HG03025 (cell line): ENCODE measurements around the gene MGAT4B.
A peak's percentile ranks its signal among the peaks of the same experiment; 100 is the strongest.
"Not testable (repeated sequence)": the region's sequence is repeated elsewhere in the genome, so short reads cannot be mapped to it uniquely, and the experiment has no call there.

Experiments used
- ATAC-seq: cut with Tn5 transposase; IDR thresholded peaks from one replicate; pipeline ENCODE4 v1.9.1; 2021; ENCODE audit warnings: mild to moderate bottlenecking, moderate library complexity; ENCODE audit not compliant: unreplicated experiment, low FRiP score

Gene MGAT4B

DNA sequence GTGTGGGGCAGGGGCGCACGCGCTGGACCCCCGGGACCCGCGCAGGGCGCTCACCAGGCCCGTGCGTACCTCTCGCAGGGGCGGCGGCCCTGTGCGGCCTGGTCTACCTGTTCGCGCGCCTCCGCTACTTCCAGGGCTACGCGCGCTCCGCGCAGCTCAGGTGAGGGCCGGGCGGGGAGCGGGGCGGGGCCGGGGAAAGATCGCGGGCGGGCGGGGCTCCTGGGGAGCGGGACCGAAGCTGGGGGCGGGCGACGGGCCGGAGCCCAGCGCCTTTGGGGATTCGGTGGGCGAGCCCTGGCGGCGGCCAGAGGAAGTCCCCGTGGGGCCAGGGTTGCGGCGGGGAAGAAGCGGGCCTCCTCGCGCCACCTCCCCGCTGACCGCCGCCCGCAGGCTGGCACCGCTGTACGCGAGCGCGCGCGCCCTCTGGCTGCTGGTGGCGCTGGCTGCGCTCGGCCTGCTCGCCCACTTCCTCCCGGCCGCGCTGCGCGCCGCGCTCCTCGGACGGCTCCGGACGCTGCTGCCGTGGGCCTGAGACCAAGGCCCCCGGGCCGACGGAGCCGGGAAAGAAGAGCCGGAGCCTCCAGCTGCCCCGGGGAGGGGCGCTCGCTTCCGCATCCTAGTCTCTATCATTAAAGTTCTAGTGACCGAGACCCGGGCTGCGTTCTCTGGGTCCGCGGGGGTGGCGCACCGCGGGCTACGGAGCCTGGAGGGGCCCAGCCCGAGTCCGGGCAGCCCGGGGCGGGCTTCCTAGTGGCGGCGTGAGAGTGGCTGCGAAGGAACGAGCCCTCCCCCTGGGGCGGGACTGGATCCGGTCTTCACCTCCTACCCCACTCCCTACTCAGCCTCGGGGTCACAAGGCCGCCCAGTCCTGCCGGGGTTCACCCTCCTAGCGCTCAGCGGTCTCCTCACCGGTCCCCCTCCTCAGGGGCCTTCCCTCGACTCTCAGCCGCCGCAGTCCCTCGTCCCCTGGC is 10.5 kb downstream of the MGAT4B start:
- ATAC-seq: peak; percentile 68

DNA sequence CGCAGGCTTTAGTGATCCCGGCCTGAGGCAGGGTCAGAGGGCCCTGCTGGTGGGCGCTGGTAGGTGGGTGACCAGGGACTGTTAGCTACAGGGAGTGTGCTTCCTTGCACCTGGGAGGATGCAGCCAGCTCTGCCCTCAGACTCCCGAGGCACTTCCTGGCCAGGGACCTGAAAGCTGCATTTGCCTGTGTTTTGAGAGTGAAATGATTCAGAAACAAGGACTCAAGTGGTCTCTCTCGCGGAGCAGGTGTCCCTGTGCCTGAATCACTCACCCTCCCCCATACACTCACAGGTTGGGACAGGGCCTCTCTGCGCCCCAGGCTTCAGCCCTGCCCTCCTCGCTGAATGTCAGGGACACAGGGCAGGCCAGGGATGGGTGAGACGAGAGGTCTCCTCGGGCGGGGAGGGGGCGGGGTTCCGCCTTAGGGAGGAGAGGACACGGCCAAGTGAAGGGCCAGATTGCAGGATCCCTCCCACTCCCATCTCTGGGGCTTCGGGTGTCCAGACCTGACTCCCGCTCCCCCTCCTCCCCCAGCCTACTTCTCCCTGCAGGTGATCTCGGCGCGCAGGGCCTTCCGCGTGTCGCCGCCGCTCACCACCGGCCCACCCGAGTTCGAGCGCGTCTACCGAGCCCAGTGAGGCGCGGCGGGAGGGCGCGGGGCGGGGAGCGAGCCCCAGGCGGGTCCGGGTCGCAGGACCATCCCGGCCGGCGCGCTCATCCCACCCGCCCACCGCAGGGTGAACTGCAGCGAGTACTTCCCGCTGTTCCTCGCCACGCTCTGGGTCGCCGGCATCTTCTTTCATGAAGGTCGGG is 11.4 kb downstream of the MGAT4B start:
- ATAC-seq: peak; percentile 5

DNA sequence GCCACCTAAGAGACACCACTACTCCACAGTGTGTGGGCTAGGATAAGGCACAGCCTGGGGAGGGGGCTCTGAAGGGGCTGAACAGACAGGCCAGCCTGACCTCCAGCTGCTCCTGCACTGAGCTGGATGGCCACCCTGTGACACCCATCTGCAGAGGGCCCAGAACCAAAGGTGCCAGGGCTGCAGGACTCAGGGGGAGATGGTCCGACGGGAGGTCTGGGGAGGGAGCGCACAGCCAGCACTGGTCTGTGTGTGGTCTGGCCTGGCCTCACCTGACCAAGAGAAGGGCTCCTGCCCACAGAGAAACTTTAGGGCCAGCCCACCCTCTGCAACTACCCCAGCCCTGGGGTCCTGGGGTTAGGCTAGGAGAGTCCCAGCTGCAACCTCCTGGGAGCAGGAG is 12.1 kb downstream of the MGAT4B start:
- ATAC-seq: no peak

DNA sequence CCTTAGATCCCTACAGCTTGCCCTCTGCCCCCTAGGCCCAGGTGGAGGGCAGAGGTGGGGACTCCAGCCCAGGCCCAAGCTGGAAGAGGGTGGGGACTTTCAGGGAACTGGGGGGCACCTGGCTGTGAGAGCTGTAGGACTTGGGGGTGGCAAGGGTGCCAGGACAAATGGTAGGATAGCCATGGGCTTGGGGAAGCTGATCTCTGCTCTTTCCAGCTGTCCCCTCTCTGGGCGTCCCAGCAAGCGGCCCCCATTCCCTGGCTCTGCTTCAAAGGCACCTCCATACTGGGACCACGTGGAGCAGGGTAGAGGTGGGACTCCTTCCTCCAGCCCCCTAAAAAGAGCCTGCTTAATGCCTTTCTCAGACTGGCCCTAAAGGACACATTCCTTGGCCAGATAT is 12.5 kb downstream of the MGAT4B start:
- no peak for ATAC-seq

DNA sequence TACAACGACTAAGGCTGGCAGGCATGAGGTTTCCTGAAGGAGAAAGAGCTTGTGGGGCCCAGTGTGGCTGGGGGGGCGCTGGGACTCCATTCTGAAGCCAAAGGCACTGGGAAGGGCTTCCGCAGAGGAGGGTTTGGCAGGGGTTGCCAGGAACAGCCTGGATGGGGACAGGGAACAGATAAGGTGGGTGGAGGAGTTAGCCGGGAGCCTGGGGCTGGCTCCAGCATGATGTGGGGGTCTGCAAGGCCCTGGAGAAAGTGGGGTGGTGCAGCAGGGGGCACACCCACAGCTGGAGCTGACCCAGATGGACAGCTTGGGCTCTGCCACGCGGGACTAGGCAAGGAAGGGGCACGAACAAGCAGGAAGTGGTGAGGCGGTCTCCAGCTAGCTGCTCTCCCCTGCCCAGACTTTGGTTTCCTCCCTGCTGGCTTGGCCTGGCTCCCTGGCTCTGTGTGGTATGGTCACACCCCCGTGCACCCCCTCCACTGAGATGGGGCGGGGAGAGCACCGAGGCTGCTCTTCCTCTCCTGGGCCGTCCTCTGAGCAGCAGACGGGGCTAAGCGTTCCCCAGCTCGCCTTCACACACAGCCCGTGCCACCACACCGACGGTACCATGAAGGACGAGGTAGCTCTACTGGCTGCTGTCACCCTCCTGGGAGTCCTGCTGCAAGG is 13.1 kb downstream of the MGAT4B start, which contains the start of gene LTC4S:
Gene LTC4S, plus strand, starts transcription at position 519 of the 672 bp plus-strand sequence. Its CDS starts 95 bp downstream, at position 614.
- no peak for ATAC-seq

DNA sequence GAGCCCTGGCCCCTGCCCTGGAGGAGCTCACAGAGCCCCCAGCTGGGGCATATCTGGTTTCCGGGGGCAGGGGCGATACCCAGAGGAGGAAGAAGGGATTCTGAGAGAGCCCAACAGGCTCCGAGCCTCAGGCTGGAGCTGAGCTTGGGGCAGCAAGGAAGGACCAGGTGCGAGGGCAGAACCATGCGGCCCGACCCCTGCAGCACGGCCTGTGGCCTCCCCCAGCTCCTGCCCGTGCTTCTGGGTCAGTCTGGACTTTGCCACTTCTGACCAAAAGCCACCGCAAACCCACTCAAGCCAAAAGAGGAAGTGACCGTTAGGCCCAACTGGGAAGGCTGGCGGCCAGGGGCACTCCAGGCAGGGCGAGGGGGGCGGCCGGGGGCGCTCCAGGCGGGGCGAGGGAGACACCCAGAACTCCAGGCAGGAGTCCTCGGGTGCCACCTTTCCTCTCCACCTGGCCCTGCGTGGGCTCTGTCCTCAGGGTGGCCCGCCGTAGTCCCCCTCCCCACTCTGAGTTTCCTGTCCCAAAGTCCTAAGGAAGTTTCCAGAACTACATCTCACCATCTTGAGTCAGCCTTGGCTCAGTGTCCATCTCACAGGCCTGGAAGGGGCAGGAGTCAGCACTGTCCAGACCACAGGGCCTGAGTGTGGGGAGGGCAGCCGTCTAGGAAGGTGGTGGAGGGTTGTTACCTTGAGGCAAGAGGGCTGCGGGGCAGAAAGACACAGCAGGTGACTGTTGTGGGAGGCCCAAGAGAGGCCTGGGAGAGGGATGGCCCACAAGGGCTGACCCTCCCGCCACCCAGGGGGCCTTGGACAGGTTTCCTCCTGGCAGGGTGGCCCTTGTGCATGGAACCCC is 13.8 kb downstream of the MGAT4B start:
- ATAC-seq: no peak

DNA sequence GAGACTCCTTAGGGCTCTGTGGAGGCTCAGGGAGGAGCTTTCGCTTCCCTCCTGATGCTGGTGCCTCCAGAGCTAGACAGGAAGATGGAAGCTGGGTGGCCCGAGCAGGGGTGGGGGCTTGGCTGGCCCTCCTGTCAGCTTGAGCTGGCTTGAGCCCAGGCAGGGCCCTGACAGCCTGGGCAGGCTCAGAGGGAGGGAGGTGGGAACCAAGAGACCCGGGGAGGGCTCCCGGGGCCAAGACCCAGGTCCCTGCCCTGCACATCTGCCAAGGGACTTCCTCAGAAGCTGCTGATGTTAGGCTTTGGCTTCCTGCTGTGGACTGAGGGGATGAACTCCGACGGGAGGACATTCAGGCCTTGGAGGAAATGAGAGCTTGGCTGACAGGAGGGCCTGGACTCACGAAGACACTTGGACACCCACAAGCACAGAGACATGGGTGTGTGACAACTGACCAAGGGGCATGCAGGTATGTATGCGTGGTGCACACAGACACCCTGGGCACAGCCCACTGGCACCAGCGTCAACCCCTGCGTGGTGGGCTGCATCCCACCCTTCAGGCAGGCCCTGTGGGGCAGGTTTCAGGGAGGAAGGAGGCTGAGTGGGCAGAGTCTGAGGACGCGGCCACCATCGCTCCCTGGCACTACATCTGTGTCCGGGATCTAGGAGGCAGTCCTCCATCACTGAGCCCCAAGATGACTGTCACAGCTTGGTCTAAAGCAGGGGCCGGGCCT is 14.6 kb downstream of the MGAT4B start:
- no peak for ATAC-seq

DNA sequence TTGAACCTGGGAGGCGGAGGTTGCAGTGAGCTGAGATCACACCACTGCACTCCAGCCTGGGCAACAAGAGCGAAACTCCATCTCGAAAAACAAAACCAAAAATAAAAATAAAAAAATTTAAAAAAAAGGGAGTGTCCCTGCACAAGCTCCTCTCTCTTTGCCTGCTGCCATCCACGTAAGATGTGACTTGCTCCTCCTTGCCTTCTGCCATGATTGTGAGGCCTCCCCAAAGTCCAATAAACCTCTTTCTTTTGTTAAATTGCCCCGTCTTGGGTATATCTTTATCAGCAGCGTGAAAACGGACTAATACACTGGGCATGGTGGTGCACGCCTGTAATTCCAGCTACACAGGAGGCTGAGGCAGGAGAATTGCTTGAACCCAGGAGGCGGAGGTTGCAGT is 17.4 kb downstream of the MGAT4B start:
- ATAC-seq: not testable (repeated sequence)

DNA sequence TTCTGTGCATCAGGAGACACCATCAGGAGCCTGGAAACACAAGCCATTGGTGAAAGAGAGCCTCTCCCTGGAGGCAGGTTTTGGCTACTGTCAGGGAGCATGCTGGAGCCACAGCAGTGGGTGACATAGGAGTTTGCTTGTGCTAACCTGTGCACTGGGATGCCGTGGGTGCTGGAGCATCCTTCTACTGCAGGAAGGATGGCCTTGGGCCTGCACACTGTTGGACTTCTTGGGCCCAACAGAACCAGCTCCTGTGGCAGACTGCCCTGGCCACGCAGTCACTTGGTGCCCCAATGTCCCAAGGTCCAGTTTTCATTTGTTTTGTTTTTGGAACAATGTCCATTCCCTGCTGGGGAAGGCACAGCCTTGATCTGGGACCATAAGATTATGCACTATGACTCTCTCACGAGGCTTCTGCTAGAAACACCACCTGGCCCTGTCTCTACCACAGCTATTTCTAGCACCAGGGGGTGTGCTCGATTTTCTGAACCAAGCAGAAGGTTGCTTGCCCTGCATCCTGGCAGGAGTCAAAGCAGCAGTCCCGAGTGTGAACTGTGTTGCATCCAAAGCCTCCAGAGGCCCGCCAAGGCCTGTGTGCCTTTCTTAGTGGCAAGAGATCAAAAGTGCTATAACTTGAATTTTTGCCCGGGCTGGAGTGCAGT is 18.3 kb downstream of the MGAT4B start:
- no peak for ATAC-seq

DNA sequence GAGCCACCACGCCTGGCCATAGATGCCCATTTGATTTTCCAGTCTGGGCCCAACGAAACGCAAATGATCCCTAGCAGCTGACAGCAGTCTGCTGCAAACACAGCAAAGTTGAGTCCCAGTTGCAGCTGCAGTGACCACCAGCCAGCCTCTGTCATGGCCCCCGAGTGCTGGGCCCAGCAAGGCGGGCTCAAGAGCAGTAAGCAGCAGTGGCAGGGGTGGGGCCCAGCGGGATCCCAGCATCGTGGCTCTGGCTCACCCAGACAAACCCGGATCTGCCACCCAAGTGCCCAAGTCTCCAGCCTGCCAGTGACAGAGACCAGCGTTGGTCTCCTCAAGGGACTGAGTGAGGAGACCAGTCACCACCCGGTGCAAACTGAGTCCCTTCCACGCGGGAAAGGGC is 19.8 kb downstream of the MGAT4B start:
- ATAC-seq: no peak

DNA sequence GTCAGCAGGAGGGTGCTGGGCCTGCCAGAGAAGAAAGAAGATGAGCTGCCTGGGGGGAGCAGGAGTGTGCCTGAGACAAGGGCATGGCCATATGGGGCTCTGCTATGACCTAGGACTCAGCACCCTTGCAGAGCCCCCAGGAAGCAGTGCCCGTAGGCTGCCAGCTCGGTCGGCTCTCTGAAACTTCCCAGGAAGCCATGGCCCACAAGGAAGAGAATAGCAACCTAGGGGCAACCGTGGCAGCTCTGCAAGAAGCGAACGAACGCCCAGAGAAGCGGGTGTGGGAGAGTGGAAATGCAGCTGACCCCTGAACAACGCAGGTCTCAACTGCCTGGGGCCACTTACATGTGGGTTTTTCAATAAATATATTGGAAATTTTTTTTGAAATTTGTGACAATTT is 23.5 kb downstream of the MGAT4B start:
- no peak for ATAC-seq

DNA sequence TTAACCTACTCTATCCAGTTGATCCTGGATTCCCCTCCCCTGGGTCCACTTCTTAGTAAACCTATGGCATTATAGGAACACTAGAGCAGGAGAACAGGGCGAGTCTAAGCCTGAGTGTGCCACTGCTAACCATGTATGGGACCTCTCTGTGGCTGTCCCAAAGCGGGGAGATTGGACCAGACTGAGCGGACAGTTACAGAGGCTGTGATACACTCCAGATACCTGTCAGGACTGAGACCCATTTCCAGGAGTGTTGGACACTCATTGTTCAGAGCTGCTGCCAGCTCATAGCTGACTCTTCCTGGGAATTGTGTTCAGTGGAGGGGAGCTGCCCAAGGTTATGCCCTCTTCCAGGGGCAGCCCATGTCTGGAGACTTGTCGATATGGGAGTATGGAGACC is 24.8 kb downstream of the MGAT4B start:
- no peak for ATAC-seq

DNA sequence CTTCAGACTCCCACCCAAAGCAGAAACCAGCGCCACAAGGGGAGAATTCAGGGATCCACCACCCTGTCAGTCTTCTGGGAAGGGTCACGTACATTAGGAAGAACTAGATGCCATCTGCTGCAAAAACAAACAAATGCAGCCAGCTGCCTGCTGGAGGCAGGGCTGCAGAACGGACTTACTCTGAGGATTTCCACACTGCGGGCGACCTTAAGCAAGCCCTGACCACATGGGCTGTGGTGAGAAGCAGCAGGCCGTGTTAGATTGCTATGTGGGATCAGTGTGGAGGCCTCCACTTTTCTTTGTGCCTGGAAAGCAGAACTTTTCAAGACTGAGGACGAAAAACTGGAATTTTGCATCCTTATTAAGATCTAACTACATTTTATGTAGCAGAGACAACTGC is 26.3 kb downstream of the MGAT4B start:
- ATAC-seq: no peak

DNA sequence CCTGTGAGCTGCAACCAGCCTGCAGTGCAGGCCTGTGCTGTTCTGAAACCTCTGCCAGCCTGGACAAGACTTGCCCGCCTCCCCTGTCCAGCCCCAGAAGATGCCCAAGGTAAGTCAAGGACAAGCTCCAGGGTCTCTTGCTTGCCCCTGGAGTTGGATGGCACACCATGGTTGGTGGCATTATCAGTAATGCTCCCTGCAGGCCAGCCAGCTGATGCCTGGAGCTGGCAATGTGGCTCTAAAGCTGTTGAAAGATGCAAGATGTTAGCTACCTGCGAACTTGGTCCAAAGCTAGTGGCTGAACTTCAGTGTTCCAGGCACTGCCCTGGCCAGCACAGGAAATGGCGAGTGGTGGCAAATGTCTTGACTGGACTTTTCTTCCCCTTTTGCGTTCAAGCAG is 26.8 kb downstream of the MGAT4B start:
- no peak for ATAC-seq

DNA sequence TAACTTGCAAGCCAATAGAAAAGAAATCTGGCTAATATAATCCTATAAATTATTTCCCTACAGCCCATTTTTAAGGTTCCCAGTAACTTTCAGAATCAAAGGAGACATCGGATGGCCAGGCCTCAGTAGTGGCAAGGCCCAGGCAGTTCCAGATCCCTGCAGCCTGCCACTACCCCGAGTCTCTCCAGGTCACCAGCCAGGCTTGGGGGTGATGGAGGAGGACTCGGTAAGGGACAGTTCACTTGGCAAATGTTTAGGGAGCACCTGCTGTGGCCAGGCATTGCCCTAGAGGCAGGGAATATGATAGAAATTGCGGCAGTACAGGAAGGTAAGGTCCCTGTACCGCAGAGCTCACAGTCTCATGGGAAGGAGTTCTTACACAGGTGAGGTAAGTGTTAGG is 28.1 kb downstream of the MGAT4B start:
- no peak for ATAC-seq

DNA sequence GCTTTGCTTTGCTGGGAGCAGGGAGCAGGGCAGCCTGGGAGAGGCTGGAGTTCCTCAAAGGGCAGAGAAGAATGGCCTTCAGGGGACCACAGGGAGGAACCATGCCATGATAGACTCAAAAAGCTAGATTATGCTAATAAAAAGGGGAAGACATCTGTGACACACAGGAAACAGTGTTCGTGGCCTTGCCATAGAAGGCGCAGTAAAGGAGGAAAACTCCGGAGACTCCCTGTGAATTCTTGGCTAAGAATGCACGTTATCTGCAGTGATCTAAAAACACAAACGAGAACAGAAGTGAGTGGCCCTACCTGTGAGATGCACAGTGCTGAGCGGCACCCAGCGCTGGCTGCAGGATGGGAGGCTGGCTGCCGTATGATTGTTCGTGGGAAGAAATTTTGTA is 28.8 kb downstream of the MGAT4B start:
- ATAC-seq: no peak

DNA sequence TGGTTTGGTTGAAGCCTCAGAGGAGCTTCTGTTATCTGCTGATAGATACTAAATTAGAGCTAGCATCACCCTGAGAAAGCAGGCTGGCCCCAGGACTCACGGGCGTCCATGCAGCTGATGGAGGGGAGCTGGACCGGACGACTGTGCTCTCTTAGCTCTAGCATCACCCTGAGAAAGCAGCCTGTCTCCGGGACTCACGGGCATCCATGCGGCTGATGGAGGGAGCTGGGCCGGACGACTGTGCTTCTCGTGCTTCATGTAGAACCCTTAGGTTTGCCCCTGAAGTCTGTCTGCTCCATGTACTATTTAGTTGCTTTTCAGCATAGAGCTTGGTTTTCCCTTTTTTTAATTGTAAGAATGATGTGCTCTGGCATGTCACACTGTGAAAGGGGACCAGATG is 29.2 kb downstream of the MGAT4B start:
- ATAC-seq: no peak

DNA sequence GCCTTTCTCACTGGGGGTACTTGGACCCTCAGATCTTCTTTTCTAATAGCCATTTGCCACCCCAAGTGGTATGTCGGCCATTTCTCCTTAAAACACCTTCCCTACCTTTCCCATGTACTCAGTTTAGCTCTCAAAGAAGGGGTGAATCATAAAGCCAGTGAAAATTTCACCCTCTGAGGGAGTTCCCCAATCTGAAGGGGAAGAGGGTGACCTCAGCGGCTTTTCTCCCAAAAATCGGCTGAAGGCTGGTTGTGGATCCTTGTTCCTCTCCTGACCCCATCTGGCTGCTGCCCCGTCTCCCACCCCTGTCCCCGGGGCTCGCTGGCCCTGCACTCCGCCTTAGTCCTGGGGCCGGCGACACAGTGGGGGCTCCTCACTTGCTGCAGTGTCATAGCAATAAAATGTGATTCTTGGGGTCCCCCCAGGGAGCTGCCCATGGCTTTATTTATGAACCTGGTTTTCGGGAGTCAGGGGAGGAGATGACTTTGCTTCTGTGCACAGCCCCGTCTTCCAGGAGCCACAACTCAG is 30.2 kb downstream of the MGAT4B start:
- ATAC-seq: no peak

DNA sequence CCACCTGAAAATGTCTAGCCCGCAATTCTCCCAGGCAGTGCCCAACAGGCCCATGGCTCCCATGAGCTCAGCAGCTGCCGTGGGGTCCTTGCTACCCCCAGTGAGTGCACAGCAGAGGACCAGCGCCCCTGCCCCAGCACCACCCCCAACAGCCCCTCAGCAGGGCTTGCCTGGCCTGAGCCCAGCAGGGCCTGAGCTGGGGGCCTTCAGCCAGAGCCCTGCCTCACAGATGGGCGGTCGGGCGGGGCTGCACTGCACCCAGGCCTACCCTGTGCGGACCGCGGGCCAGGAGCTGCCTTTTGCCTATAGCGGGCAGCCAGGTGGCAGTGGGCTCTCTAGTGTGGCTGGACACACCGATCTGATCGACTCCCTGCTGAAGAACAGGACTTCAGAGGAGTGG is 32.2 kb downstream of the MGAT4B start:
- ATAC-seq: no peak
